ENCODE data around the gene MUC6.

The MUC6 gene

GRCh38 chr11:1084561-1085439 lies 48.3 kb upstream of the MUC6 start:
- no peak for ATAC-seq
- TF ChIP-seq ZFP3 (CRISPR knock-in tag; IDR thresholded peaks at IDR 0.05) (no peak), ISL1 (CRISPR knock-in tag; IDR thresholded peaks at IDR 0.05) (no peak), TOX (CRISPR knock-in tag; IDR thresholded peaks at IDR 0.05; ENCODE audit: borderline replicate concordance) (no peak), RARB (CRISPR knock-in tag; IDR thresholded peaks at IDR 0.05) (no peak), ZFP30 (CRISPR knock-in tag; IDR thresholded peaks at IDR 0.05) (no peak)
- TF ChIP-seq, protein P1, sequence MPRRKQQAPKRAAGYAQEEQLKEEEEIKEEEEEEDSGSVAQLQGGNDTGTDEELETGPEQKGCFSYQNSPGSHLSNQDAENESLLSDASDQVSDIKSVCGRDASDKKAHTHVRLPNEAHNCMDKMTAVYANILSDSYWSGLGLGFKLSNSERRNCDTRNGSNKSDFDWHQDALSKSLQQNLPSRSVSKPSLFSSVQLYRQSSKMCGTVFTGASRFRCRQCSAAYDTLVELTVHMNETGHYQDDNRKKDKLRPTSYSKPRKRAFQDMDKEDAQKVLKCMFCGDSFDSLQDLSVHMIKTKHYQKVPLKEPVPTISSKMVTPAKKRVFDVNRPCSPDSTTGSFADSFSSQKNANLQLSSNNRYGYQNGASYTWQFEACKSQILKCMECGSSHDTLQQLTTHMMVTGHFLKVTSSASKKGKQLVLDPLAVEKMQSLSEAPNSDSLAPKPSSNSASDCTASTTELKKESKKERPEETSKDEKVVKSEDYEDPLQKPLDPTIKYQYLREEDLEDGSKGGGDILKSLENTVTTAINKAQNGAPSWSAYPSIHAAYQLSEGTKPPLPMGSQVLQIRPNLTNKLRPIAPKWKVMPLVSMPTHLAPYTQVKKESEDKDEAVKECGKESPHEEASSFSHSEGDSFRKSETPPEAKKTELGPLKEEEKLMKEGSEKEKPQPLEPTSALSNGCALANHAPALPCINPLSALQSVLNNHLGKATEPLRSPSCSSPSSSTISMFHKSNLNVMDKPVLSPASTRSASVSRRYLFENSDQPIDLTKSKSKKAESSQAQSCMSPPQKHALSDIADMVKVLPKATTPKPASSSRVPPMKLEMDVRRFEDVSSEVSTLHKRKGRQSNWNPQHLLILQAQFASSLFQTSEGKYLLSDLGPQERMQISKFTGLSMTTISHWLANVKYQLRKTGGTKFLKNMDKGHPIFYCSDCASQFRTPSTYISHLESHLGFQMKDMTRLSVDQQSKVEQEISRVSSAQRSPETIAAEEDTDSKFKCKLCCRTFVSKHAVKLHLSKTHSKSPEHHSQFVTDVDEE (CRISPR knock-in tag; IDR thresholded peaks at IDR 0.05): no peak

DNA sequence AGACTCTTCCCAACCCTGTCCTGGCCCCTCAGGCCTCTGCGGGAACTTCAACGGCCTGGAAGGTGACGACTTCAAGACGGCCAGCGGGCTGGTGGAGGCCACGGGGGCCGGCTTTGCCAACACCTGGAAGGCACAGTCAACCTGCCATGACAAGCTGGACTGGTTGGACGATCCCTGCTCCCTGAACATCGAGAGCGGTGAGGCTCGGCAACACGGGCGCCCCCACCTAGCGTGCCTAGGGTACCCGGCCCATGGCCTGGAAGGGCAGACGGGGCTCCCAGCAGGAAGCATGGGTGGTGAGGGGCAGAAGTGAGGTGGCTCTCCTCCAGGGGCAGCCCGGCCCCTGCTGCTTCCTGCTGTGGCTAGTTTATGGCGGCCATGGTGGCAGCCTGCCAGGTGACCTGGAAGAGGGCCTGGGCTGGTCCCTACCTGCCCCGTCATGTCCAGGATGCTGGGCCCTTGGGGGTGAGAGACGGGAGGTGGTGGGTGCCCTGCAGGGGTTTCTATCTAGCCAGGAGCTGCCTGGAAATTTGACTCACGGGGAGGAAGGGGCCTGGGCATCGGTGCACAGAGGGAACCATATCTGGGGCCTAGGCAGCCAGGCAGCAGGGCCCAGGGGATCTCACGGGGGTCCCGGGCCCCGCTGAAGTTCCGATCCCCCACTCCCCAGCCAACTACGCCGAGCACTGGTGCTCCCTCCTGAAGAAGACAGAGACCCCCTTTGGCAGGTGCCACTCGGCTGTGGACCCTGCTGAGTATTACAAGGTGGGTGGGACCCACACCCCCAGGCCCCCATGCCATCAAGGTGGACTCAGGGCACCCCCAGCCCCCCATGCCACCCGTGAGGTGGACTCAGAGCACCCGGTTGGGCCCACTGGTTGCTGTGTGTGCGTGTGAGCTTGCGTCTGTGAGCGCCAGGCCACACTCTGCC lies 47.4 kb upstream of the MUC6 start:
- no peak; the same call in 2 of the 3 replicates for ATAC-seq

More for the DNA sequence above, 47.4 kb upstream of the MUC6 start:
- TF ChIP-seq CREB5 (CRISPR knock-in tag; IDR thresholded peaks at IDR 0.05; ENCODE audit: low read depth) (no peak), ZNF8 (CRISPR knock-in tag; IDR thresholded peaks at IDR 0.05) (no peak), ISL1 (CRISPR knock-in tag; IDR thresholded peaks at IDR 0.05) (no peak), PATZ1 (CRISPR knock-in tag; IDR thresholded peaks at IDR 0.05; ENCODE audit: borderline replicate concordance) (no peak), ZFP30 (CRISPR knock-in tag; IDR thresholded peaks at IDR 0.05) (no peak), TOX (CRISPR knock-in tag; IDR thresholded peaks at IDR 0.05; ENCODE audit: borderline replicate concordance) (no peak)
- TF ChIP-seq, protein P1 (CRISPR knock-in tag; IDR thresholded peaks at IDR 0.05): no peak
- TF ChIP-seq, protein P2, sequence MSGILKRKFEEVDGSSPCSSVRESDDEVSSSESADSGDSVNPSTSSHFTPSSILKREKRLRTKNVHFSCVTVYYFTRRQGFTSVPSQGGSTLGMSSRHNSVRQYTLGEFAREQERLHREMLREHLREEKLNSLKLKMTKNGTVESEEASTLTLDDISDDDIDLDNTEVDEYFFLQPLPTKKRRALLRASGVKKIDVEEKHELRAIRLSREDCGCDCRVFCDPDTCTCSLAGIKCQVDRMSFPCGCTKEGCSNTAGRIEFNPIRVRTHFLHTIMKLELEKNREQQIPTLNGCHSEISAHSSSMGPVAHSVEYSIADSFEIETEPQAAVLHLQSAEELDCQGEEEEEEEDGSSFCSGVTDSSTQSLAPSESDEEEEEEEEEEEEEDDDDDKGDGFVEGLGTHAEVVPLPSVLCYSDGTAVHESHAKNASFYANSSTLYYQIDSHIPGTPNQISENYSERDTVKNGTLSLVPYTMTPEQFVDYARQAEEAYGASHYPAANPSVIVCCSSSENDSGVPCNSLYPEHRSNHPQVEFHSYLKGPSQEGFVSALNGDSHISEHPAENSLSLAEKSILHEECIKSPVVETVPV (CRISPR knock-in tag; IDR thresholded peaks at IDR 0.05): no peak

All from SK-N-SH treated with all-trans-retinoic acid at 6 μM for 48 hours (cell line).